SK-N-SH treated with all-trans-retinoic acid at 6 μM for 48 hours (cell line): ENCODE results near the gene HSP90B1.

Experiments used
- ARNTL ChIP-seq: fragments of 450-650 bp; formaldehyde crosslinking; IDR thresholded peaks from 2 replicates; pipeline ENCODE4 v1.5.0; 2020; ENCODE audit warnings: low read depth, mild to moderate bottlenecking, moderate library complexity, borderline replicate concordance
- BACH2 ChIP-seq: fragments of 250-450 bp; sonication (Bioruptor Pico); IDR thresholded peaks from 2 replicates; pipeline ENCODE4 v1.9.0; 2021; ENCODE audit warnings: mild to moderate bottlenecking, borderline replicate concordance
- GLIS3 ChIP-seq: fragments of 250-450 bp; sonication (Bioruptor Pico); IDR thresholded peaks from 2 replicates; pipeline ENCODE4 v1.5.0; 2020; ENCODE audit warnings: mild to moderate bottlenecking, moderate library complexity
- ISL1 ChIP-seq: fragments of 250-450 bp; sonication (Bioruptor Pico); IDR thresholded peaks from 2 replicates; pipeline ENCODE4 v2.1.2; 2022; ENCODE audit warnings: mild to moderate bottlenecking, moderate library complexity
- PATZ1 ChIP-seq: fragments of 250-450 bp; sonication (Bioruptor Pico); IDR thresholded peaks from 2 replicates; pipeline ENCODE4 v1.8.0; 2020; ENCODE audit warnings: mild to moderate bottlenecking, moderate library complexity, borderline replicate concordance
- RARB ChIP-seq: fragments of 250-450 bp; sonication (Bioruptor Pico); IDR thresholded peaks from 2 replicates; pipeline ENCODE4 v1.8.0; 2021; ENCODE audit warnings: mild to moderate bottlenecking, moderate library complexity
- TCF4 ChIP-seq: fragments of 250-450 bp; sonication (Bioruptor Pico); IDR thresholded peaks from 2 replicates; pipeline ENCODE4 v1.8.0; 2021; ENCODE audit warnings: mild to moderate bottlenecking, moderate library complexity, borderline replicate concordance
- TOX ChIP-seq: fragments of 250-450 bp; sonication (Bioruptor Pico); IDR thresholded peaks from 2 replicates; pipeline ENCODE4 v1.8.0; 2021; ENCODE audit warnings: mild to moderate bottlenecking, moderate library complexity, borderline replicate concordance
- ZC3H10 ChIP-seq: fragments of 250-450 bp; sonication (Bioruptor Pico); IDR thresholded peaks from 2 replicates; pipeline ENCODE4 v1.5.1; 2021; ENCODE audit warnings: mild to moderate bottlenecking, moderate library complexity
- ZFP3 ChIP-seq: fragments of 250-450 bp; sonication (Bioruptor Pico); IDR thresholded peaks from 2 replicates; pipeline ENCODE4 v1.5.0; 2020; ENCODE audit warnings: mild to moderate bottlenecking, moderate library complexity
- ZFP30 ChIP-seq: fragments of 450-650 bp; formaldehyde crosslinking; IDR thresholded peaks from 2 replicates; pipeline ENCODE4 v1.5.0; 2022; ENCODE audit warnings: mild to moderate bottlenecking, moderate library complexity
- ZNF565 ChIP-seq: fragments of 450-650 bp; formaldehyde crosslinking; conservative IDR thresholded peaks from 2 replicates; pipeline ENCODE4 v1.5.0; 2020; ENCODE audit warnings: low read depth, mild to moderate bottlenecking, moderate library complexity
- ZNF70 ChIP-seq: fragments of 450-650 bp; formaldehyde crosslinking; IDR thresholded peaks from 2 replicates; pipeline ENCODE4 v1.5.0; 2020; ENCODE audit warnings: mild to moderate bottlenecking, moderate library complexity
- TF ChIP-seq, protein P1 (sequence below): fragments of 250-450 bp; sonication (Bioruptor Pico); IDR thresholded peaks from 2 replicates; pipeline ENCODE4 v1.5.1; 2020; ENCODE audit warnings: low read depth, mild to moderate bottlenecking, moderate library complexity

DNA sequence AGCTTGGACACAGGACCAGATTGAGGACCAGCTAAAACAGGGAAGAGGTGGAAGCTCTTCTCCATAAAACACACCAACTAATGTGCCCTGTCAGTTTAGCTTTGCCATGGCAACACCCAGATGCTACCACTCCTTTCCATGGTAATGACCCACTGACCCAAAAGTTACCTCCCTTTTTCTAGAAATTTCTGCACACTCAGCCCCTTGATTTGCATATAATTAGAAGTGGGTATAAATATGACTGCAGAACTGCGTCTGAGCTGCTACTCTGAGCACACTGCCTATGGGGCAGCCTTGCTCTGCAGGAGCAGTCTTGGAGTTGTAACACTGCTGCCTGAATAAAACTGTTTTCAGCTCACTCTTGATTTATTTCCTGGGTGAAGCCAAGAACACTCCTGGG, 32.3 kb downstream of the HSP90B1 start:
- TF ChIP-seq ISL1 (no peak), ZFP30 (no peak), PATZ1 (CRISPR knock-in tag) (no peak), TOX (CRISPR knock-in tag) (no peak), ZC3H10 (CRISPR knock-in tag) (no peak), ZFP3 (CRISPR knock-in tag) (no peak), GLIS3 (CRISPR knock-in tag) (no peak), ZNF70 (CRISPR knock-in tag) (no peak), ZNF565 (CRISPR knock-in tag) (no peak), RARB (no peak), BACH2 (CRISPR knock-in tag) (no peak), ARNTL (no peak), TCF4 (CRISPR knock-in tag) (no peak)
- TF ChIP-seq, protein P1, sequence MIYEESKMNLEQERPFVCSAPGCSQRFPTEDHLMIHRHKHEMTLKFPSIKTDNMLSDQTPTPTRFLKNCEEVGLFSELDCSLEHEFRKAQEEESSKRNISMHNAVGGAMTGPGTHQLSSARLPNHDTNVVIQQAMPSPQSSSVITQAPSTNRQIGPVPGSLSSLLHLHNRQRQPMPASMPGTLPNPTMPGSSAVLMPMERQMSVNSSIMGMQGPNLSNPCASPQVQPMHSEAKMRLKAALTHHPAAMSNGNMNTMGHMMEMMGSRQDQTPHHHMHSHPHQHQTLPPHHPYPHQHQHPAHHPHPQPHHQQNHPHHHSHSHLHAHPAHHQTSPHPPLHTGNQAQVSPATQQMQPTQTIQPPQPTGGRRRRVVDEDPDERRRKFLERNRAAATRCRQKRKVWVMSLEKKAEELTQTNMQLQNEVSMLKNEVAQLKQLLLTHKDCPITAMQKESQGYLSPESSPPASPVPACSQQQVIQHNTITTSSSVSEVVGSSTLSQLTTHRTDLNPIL (CRISPR knock-in tag), result no peak
